ENCODE data around the gene SLC35E1.

SLC35E1 gene

DNA sequence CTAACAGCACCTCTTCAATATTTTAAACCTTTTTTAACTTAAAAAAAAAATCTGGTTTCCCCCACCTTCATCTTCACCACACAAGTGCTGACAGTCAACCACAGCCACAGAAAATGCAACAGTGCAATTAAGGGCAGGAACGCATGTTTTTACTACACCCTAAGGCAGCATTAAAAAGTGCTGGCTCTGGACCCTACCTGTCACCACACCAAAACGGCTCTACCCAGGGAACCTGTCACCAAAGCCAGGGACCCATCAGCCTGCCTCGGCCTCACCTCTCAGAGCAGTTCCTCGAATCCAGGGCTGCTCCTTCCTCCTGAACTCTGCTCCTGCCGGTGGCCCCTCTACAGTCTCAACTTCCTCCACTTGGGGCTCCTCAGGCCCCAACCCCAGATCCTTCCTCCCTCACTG lies 22.5 kb upstream of the SLC35E1 start:
- TF ChIP-seq, protein P1, sequence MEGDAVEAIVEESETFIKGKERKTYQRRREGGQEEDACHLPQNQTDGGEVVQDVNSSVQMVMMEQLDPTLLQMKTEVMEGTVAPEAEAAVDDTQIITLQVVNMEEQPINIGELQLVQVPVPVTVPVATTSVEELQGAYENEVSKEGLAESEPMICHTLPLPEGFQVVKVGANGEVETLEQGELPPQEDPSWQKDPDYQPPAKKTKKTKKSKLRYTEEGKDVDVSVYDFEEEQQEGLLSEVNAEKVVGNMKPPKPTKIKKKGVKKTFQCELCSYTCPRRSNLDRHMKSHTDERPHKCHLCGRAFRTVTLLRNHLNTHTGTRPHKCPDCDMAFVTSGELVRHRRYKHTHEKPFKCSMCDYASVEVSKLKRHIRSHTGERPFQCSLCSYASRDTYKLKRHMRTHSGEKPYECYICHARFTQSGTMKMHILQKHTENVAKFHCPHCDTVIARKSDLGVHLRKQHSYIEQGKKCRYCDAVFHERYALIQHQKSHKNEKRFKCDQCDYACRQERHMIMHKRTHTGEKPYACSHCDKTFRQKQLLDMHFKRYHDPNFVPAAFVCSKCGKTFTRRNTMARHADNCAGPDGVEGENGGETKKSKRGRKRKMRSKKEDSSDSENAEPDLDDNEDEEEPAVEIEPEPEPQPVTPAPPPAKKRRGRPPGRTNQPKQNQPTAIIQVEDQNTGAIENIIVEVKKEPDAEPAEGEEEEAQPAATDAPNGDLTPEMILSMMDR (IDR thresholded peaks at IDR 0.05; ENCODE audit: low read depth, low read length): no peak
- H3K4me1 ChIP-seq: peaks cover 21% of the 10 kb centered on the region
- no peaks in the 10 kb centered on the region for H3K27me3 ChIP-seq
- no peaks in the 10 kb centered on the region for H3K9me3 ChIP-seq
- H3K36me3 ChIP-seq: no peaks in the 10 kb centered on the region
- no peak overlapping the region for H3K4me3 ChIP-seq (ENCODE audit: low read depth, low read length)
- no peak for DNase-seq

DNA sequence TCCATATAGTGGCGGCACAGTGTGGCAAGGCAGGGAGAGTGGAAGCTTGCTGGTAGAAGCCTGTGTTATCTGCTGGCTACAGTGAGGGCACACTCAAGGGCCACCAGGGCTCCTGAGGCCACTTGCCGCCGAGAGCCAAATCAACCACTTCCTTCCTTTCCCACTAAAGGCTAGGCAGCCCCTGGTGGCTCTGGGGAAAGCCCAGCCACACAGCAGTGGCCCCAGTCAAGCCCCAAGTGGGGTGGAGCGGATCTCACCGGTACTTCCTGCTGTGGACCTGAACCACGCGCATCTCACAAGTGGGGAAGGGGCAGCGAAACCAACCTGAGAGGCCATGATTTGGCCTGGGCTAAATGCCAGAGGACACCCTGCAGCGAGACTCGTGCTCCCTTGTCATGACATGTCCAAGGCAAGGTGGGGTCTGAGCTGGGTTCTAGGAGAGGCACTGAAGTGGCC lies 21.9 kb upstream of the SLC35E1 start:
- H3K4me1 ChIP-seq: peaks cover 20% of the 10 kb centered on the region
- no peaks in the 10 kb centered on the region for H3K27me3 ChIP-seq
- no peak overlapping the region for H3K4me3 ChIP-seq (ENCODE audit: low read depth, low read length)
- no peaks in the 10 kb centered on the region for H3K9me3 ChIP-seq
- no peaks in the 10 kb centered on the region for H3K36me3 ChIP-seq
- TF ChIP-seq, protein P1 (IDR thresholded peaks at IDR 0.05; ENCODE audit: low read depth, low read length): no peak
- no peak for DNase-seq

DNA sequence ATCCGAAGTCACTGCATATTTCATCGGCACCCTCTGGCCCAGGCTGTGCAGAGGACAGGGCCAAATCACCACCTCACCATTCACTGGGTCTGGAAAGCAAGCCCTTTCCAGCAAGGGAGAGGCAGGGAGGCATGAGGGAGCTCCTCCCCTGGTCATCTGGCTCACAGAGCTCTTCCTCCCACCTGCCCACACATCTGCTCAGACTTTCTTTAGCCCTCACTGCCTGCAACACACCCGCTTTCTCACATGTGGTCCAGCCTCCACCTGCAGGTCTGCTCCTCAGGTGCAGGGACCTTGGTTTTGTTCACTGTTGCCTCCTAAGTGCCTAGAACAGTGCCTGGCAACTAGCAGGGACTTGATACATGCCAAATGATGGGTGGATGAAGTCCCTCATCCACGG lies 21.0 kb upstream of the SLC35E1 start:
- Histone ChIP-seq H3K4me3 (ENCODE audit: low read depth, low read length) (no peak overlapping the region), H3K9me3 (no peaks in the 10 kb centered on the region), H3K36me3 (no peaks in the 10 kb centered on the region), H3K4me1 (peaks cover 13% of the 10 kb centered on the region), H3K27me3 (no peaks in the 10 kb centered on the region)
- DNase-seq: no peak
- TF ChIP-seq, protein P1 (IDR thresholded peaks at IDR 0.05; ENCODE audit: low read depth, low read length): no peak

DNA sequence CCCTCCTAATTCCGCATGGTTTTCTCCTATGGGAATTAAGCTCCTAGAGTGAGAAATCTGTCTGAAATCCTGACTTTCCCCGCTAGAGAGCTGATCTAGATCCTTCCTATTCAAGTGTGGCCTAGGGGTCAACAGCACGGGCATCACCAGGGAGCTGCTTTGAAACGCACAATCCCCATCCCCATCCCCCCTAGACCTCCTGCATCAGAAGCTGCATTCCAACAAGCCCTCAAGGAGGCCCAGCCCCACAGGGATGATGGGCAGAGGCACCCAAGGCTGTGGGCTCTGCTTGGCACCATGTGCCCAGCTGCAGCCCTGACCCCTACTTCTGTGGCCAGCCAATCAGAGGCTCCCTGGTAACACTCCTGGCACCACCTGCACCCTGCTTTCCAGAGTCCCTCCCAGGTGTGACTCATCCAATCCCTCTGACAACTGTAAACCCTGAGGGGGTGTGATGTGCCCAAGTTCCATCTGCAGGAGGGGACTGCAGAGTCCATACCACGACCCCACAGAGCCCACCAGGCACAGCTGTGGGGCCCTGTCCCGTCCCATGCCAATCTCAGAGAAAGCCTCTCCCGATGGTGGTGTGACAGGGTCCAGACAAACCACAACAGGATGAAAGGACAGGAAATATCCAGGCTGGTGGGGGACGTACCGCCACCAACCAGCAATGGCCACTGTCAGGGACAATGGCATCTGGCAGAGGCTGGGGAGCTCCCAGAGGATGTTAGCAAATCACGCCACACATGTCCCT lies 19.8 kb upstream of the SLC35E1 start:
- no peaks in the 10 kb centered on the region for H3K27me3 ChIP-seq
- H3K4me3 ChIP-seq (ENCODE audit: low read depth, low read length): no peak overlapping the region
- no peaks in the 10 kb centered on the region for H3K9me3 ChIP-seq
- no peaks in the 10 kb centered on the region for H3K36me3 ChIP-seq
- DNase-seq: no peak
- TF ChIP-seq, protein P1 (IDR thresholded peaks at IDR 0.05; ENCODE audit: low read depth, low read length): no peak
- H3K4me1 ChIP-seq: peaks cover 19% of the 10 kb centered on the region

DNA sequence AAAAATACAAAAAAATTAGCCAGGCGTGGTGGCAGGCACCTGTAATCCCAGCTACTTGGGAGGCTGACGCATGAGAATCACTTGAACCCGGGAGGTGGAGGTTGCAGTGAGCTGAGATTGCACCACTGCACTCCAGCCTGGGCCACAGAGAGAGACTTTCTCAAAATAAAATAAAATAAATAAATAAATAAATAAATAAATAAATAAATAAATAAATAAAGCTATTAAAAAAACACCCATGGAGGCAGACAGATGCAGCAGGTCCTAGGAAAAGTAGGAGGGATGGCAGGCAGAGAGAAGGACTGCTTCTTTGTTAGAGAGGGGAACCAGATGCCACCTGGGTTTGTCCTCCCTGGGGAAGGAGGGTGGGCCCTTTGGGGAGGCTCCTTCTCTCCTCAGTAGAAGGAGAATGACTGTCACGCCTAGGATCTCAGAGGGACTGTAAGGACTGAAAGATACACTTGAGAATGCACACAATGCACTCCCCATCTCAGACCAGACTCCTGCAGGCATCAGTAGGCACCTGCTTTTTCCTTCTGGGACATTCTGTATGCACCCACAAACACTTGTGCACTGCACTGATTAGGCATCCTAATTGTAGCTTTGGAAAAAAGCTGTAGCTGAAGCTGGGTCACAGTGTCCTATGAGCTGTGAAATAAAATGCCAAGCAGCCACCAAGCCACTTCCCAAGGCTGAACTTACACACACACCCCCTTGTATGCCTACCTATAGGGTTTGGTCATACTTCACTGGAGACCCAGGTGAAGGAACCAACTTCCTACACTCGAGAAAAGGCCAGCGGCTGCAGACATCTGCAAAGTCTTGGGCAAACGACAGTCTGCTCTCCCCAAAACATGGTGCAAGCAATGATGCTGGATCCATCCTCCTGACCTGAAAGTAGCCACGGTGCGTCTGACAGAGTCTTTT lies 18.9 kb upstream of the SLC35E1 start:
- no peak for DNase-seq
- Histone ChIP-seq H3K9me3 (no peaks in the 10 kb centered on the region), H3K4me3 (ENCODE audit: low read depth, low read length) (no peak overlapping the region), H3K4me1 (peaks cover 20% of the 10 kb centered on the region), H3K36me3 (no peaks in the 10 kb centered on the region), H3K27me3 (no peaks in the 10 kb centered on the region)
- TF ChIP-seq, protein P1 (IDR thresholded peaks at IDR 0.05; ENCODE audit: low read depth, low read length): no peak

All from BE2C (cell line).